Measurements from ENCODE around the gene RABGAP1L.
"Not testable (repeated sequence)": the region's sequence is repeated elsewhere in the genome, so short reads cannot be mapped to it uniquely, and the experiment has no call there.

The RABGAP1L gene

DNA sequence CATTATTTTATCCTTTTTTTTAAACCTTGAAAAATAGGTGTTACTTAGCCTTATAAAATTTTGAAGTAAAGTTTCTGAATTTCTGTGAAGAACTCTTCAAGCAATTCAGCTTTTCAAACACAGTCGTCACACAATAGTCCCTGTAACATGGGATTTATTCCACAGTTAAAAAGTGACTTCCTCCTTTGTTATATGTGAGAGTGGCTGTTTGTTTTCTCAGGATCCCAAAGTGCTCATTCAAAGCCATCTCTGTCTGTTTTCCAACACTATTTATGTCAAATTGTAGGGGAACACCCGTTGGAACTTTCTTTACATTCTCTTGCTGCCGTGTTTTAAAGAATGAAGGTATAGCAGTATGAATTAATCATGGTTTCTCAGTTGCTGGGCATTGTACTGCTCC, 207.6 kb downstream of the RABGAP1L start:
- no peak for DNase-seq (ENCODE audit: low spot score)

DNA sequence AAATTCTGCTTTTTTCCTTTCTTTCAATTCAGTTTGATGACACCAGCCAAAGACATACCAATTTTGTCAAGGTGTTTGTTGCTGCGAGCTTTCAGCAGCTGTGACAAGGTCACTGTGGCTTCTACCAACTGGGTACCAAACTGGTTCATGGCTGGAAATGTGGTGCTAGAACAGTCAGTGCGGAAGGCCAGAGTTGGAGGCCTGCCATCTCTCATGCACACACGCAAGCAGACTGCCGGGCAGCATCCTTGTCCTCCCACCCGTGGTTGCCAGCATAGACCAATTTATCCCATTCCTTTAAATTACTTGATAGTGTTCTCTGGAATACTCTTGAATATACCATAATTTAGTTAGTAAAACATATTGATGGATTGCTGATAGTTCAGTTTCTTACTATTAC, 208.6 kb downstream of the RABGAP1L start:
- no peak for DNase-seq (ENCODE audit: low spot score)

DNA sequence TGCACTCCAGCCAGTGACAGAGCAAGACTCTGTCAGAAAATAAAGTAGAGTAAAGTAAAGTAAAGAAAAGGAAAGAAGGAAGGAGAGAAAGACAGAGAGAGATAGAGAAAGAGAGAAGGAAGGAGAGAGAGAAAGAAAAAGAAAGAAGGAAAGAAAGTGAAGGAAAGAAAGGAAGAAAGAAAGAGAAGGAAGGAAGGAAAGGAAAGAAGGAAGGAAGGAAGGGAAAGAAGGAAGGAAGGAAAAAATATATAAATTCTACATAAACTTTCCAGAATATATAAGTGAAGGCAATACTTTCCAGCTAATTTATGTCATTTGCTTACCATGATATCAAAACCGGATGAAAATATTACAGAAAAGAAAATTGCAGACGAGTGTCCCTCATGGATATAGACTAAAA, 216.7 kb downstream of the RABGAP1L start:
- no peak for DNase-seq (ENCODE audit: low spot score)

DNA sequence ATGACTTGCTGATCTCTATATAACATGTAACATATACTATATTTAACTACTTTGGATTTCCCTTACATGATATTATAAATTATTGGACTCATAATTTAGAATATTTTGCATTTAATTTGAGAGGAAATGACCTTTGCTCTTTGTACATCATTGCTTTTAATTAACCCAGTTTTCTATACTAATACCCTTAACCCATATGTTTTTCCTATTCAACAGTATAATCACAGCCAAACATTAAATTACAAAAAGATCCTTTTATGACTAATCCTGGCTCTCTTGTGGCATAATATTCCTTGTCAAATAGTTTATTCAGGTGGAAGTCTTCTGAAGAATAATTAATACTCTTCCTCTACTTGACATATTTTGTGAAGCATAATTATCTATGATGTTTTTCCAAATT, 232.4 kb downstream of the RABGAP1L start:
- no peak for DNase-seq (ENCODE audit: low spot score)

GRCh38 chr1:174393885-174394284, 234.6 kb downstream of the RABGAP1L start:
- DNase-seq (ENCODE audit: low spot score): no peak

DNA sequence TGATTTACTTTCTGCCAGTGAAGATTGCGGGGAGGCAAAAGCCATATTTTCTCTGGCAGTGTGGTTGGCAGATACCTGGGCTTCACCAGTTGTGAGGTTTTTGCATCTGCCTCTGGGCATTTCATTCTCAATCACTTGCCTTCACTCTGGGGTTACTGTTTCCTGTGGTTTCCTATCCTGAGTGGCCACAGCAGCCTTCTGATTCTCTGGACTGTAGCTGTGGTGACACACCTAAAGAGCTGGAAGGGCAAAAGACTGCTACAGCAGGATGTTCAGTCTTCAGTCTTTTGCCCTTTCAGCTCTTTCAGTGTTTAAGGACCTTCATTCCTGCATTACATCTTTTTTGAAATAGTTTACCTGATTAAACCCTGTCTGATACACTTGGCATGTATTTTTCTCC, 237.9 kb downstream of the RABGAP1L start:
- no peak for DNase-seq (ENCODE audit: low spot score)

- DNase-seq (ENCODE audit: low spot score): no peak
Observed at GRCh38 chr1:174398246-174398645, 238.9 kb downstream of the RABGAP1L start.

- DNase-seq (ENCODE audit: low spot score): no peak
Observed at GRCh38 chr1:174399211-174399610, 239.9 kb downstream of the RABGAP1L start.

DNA sequence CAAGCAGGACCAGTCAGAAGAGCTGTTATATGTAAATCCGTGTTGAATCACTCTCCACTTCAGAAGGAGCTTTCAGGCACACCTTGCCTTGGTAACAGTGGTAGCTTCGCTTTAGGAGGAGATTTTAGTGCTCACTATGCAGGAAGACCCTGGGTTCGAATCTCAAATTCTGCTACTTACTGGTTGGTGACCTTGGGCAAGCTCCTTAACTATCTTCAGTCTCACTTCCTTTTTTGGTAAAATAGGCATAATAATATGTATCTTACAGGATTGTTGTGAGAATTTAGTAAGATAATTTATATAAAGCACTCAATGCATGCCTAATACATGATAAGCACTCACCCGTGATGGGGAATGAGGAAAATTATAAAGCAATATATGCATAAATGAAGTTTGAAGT, 241.8 kb downstream of the RABGAP1L start:
- DNase-seq (ENCODE audit: low spot score): no peak

DNA sequence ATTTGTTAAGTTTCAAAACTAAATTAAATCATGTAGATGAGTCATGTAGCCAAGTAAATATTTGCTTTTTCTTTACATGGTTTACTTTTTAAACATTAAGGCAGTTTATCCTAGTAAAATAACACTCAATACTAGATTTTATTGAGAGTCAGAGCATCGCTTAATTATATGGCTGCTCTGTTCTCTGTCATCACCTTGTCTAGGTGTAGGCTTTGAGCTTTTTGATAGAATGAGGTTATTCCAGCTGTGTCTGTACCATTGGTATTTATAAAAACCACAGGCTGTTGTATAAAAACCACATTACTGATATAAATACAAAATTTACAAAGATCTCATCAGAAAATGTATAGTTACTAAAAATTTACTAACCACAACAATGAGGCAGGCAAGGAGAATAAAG, 245.9 kb downstream of the RABGAP1L start:
- no peak for DNase-seq (ENCODE audit: low spot score)

GRCh38 chr1:174406421-174406820, 247.1 kb downstream of the RABGAP1L start:
- DNase-seq (ENCODE audit: low spot score): no peak

DNA sequence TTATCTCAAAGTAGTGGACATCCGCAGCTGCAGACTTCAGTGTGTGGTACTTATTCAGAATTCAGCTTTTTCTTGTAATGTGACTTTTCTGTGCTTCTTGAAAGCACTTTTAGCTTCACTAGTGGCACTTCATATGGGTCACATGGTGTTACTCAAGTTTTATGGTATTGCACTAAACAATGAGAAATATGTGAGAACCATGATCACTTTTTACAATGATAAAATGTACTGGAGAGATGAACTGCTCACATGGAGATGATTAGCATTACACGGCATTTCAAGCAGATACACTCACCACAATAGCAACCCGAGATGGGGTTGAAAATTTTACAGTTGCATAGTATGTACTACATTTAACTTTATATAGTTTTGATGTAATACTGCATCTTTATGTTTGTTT, 248.3 kb downstream of the RABGAP1L start:
- no peak for DNase-seq (ENCODE audit: low spot score)

- no peak for DNase-seq (ENCODE audit: low spot score)
Observed at GRCh38 chr1:174408146-174408545, 248.8 kb downstream of the RABGAP1L start.

DNA sequence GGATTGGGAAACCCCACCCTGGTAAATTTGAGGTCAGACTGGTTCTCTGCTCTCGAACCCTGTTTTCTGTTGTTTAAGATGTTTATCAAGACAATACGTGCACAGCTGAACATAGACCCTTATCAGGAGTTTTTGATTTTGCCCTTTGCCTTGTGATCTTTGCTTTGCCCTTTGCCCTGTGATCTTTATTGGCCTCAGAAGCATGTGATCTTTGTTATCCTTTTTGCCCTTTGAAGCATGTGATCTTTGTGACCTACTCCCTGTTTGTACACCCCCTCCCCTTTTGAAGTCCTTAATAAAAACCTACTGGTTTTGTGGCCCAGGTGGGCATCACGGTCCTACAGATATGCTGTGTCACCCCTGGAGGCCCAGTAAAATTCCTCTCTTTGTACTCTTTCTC, 250.5 kb downstream of the RABGAP1L start:
- DNase-seq (ENCODE audit: low spot score): not testable (repeated sequence)

DNA sequence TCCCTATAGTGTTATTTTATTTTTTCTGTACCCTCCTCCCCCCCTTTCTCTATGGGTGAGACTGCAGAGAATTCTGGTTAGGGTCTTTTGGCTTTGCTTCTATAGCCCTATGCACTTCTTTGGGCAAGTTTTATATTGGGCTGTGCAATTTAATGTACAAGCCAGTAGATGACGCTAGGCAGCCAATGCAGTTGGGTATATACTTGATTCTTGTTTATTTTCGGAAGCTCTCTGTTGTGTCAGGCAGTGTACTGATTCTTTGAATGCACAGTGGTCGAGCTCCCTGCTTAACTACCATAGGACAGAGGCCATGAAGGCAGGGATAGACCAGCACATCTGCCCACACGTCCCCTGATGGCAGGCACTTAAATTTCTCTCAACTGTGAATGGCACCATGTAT, 254.3 kb downstream of the RABGAP1L start:
- peak; percentile 33 for DNase-seq (ENCODE audit: low spot score)

GRCh38 chr1:174414203-174414602, 254.9 kb downstream of the RABGAP1L start:
- peak; percentile 37 for DNase-seq (ENCODE audit: low spot score)

GRCh38 chr1:174415506-174415905, 256.2 kb downstream of the RABGAP1L start:
- DNase-seq (ENCODE audit: low spot score): no peak

DNA sequence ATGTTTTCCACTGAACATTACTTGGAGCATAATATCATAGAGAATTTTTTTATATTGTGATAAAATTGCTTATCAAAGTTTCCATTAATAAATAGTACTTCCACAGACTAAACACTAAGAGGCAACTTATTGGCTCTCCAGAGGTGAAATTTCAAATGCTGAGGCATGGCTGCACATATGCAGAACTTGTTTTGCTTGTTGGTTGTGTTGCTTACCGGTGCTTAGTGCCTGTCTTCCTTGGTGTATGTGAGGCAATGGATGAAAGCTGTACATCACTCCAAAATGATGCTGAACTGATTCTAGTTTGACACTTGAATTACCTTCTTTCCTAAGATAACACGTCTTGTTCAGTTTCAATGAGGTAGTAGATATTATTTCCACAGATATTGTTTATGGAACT, 258.6 kb downstream of the RABGAP1L start:
- no peak for DNase-seq (ENCODE audit: low spot score)

- DNase-seq (ENCODE audit: low spot score): no peak
Observed at GRCh38 chr1:174425121-174425520, 265.8 kb downstream of the RABGAP1L start.

DNA sequence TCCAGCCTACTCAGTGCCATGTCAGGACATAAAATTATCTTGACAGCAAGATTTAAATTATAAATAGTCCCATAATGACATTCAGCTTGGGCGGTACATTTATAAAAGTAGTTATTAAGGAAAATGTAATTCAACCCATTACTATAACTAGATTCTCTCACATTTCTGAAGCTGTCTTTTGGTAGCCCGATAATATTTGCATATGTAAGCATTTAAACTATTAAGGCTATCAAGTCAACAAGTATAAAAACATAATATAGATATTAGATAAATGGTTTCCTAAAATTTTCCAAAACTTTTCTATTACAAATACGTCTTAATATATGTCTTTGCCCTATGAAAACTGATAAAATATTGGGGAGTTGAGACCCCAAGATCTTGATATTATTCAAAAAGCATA, 266.8 kb downstream of the RABGAP1L start:
- no peak for DNase-seq (ENCODE audit: low spot score)

- no peak for DNase-seq (ENCODE audit: low spot score)
Observed at GRCh38 chr1:174428033-174428432, 268.7 kb downstream of the RABGAP1L start.

- no peak for DNase-seq (ENCODE audit: low spot score)
Observed at GRCh38 chr1:174428739-174429138, 269.4 kb downstream of the RABGAP1L start.

GRCh38 chr1:174433451-174433850, 274.1 kb downstream of the RABGAP1L start:
- DNase-seq (ENCODE audit: low spot score): no peak

DNA sequence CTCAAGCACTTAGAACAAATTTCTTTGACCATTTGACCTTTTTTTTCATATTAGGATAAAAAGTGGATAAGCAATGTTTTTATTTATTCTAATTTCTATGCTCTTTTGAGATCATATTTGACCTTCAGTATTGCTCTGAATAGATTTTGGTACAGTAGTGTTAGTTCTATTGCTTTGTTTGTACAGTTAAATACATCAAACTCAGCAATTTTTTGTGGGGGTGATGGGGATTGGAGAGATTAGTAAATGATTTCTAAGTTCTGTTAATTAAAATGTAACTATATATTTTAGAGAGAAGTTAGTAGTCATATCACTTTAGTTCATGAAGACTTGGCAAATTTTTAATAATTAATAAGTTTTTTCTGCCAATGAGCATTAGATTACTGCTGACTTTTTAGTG, 286.0 kb downstream of the RABGAP1L start:
- no peak for DNase-seq (ENCODE audit: low spot score)

- DNase-seq (ENCODE audit: low spot score): no peak
Observed at GRCh38 chr1:174445817-174446216, 286.5 kb downstream of the RABGAP1L start.
